Liver (tissue), 9 donors: ENCODE results near the gene VPS29. TPM values are rescaled to one million over a fixed set of nuclear protein-coding genes. Genes with fewer than 3 reads are reported as not detected.

Experiments used
- DNase-seq: peaks from one replicate; pipeline ENCODE4 v3.0.0-alpha.2; 2017; ENCODE audit warnings: low spot score
- H3K27ac ChIP-seq, 2 donors: one replicate each; pipeline ENCODE4 v1.7.0; 2013; ENCODE audit warnings: inconsistent platforms in 2 of 2, low read length in 2 of 2, control low read depth in 1 of 2, low read depth in 1 of 2, mild to moderate bottlenecking in 1 of 2
- H3K27me3 ChIP-seq, 4 donors: one replicate each; pipeline versions ENCODE4 v1.6.1 to v1.7.0; 2013; ENCODE audit warnings: low read length in 3 of 4, inconsistent platforms in 1 of 4, mild to moderate bottlenecking in 1 of 4, moderate library complexity in 1 of 4; ENCODE audit not compliant: control insufficient read depth in 4 of 4, insufficient read depth in 4 of 4
- H3K36me3 ChIP-seq, 4 donors: one replicate each; pipeline versions ENCODE4 v1.6.1 to v1.7.0; 2013; ENCODE audit warnings: low read length in 3 of 4, mild to moderate bottlenecking in 3 of 4, low read depth in 1 of 4, moderate library complexity in 1 of 4; ENCODE audit not compliant: control insufficient read depth in 4 of 4, insufficient read depth in 3 of 4
- H3K4me1 ChIP-seq, 4 donors: one replicate each; pipeline versions ENCODE4 v1.6.1 to v1.7.0; 2013; ENCODE audit warnings: low read length in 3 of 4, mild to moderate bottlenecking in 3 of 4, moderate library complexity in 1 of 4; ENCODE audit not compliant: control insufficient read depth in 4 of 4, insufficient read depth in 4 of 4
- H3K4me3 ChIP-seq, 3 donors: one replicate each; pipeline versions ENCODE4 v1.6.1 to v1.7.0; 2013; ENCODE audit warnings: low read length in 3 of 3, control low read depth in 1 of 3, low read depth in 1 of 3, mild to moderate bottlenecking in 1 of 3
- H3K9ac ChIP-seq, 2 donors: one replicate each; pipeline ENCODE4 v1.7.0; 2013; ENCODE audit warnings: low read length in 2 of 2, mild to moderate bottlenecking in 2 of 2, moderate library complexity in 2 of 2, control low read depth in 1 of 2, low read depth in 1 of 2
- H3K9me3 ChIP-seq, 4 donors: one replicate each; pipeline versions ENCODE4 v1.6.1 to v1.7.0; 2013; ENCODE audit warnings: low read length in 3 of 4; ENCODE audit not compliant: control insufficient read depth in 4 of 4
- ATF3 ChIP-seq: IDR thresholded peaks from 2 replicates; pipeline ENCODE4 v1.6.1; 2016; ENCODE audit warnings: antibody characterized with exemption
- CTCF ChIP-seq: fragments of 150-350 bp; IDR thresholded peaks from 2 replicates; pipeline ENCODE4 v1.5.1; 2017; ENCODE audit warnings: improper control_type of control experiment, low read depth, low read length; ENCODE audit not compliant: missing input control
- EGR1 ChIP-seq, 2 donors: IDR thresholded peaks; 2 replicates each; pipeline ENCODE4 v1.6.1; 2016 to 2018; ENCODE audit warnings: antibody characterized with exemption in 2 of 2, low read depth in 2 of 2
- FOXA1 ChIP-seq: IDR thresholded peaks from 2 replicates; pipeline ENCODE4 v1.6.1; 2016; ENCODE audit warnings: antibody characterized with exemption
- FOXA2 ChIP-seq: IDR thresholded peaks from 2 replicates; pipeline ENCODE4 v1.6.1; 2016; ENCODE audit warnings: antibody characterized with exemption
- GABPA ChIP-seq, 2 donors: IDR thresholded peaks in 1 of 2; conservative IDR thresholded peaks in 1 of 2; 2 replicates each; pipeline ENCODE4 v1.6.1; 2016; ENCODE audit warnings: antibody characterized with exemption in 2 of 2, mild to moderate bottlenecking in 1 of 2, moderate library complexity in 1 of 2
- HNF4A ChIP-seq, 2 donors: conservative IDR thresholded peaks; 2 replicates each; pipeline ENCODE4 v1.6.1; 2016; ENCODE audit warnings: antibody characterized with exemption in 2 of 2, mild to moderate bottlenecking in 2 of 2
- HNF4G ChIP-seq: IDR thresholded peaks from 2 replicates; pipeline ENCODE4 v1.6.1; 2016; ENCODE audit warnings: antibody characterized with exemption
- JUND ChIP-seq, 2 donors: IDR thresholded peaks; 2 replicates each; pipeline ENCODE4 v1.6.1; 2016; ENCODE audit warnings: antibody characterized with exemption in 2 of 2
- MAX ChIP-seq: IDR thresholded peaks from 2 replicates; pipeline ENCODE4 v1.6.1; 2016; ENCODE audit warnings: antibody characterized with exemption
- NR2F2 ChIP-seq: IDR thresholded peaks from 2 replicates; pipeline ENCODE4 v1.6.1; 2016; ENCODE audit warnings: antibody characterized with exemption
- RAD21 ChIP-seq, 2 donors: IDR thresholded peaks; 2 replicates each; pipeline ENCODE4 v1.6.1; 2016; ENCODE audit warnings: antibody characterized with exemption in 2 of 2, mild to moderate bottlenecking in 2 of 2
- REST ChIP-seq: IDR thresholded peaks from 2 replicates; pipeline ENCODE4 v1.6.1; 2016; ENCODE audit warnings: antibody characterized with exemption, mild to moderate bottlenecking
- RXRA ChIP-seq, 2 donors: IDR thresholded peaks; 2 replicates each; pipeline ENCODE4 v1.6.1; 2017 to 2018; ENCODE audit warnings: antibody characterized with exemption in 2 of 2, mild to moderate bottlenecking in 1 of 2
- SP1 ChIP-seq: IDR thresholded peaks from 2 replicates; pipeline ENCODE4 v1.6.1; 2018; ENCODE audit warnings: antibody characterized with exemption, mild to moderate bottlenecking
- TAF1 ChIP-seq: conservative IDR thresholded peaks from 2 replicates; pipeline ENCODE4 v1.6.1; 2016; ENCODE audit warnings: antibody characterized with exemption, mild to moderate bottlenecking
- YY1 ChIP-seq: IDR thresholded peaks from 2 replicates; pipeline ENCODE4 v1.6.1; 2016; ENCODE audit warnings: antibody characterized with exemption, mild to moderate bottlenecking
- ZBTB33 ChIP-seq: IDR thresholded peaks from 2 replicates; pipeline ENCODE4 v1.6.1; 2016; ENCODE audit warnings: antibody characterized with exemption
- WGBS: extraction: QIAGEN DNeasy Blood & Tissue Kit; methylation state at CpG from one replicate; pipeline ENCODE4 v1.1.7; 2013; 5-methylcytosine and 5-hydroxymethylcytosine counted together
- polyA plus RNA-seq, 2 donors: library from polyadenylated mRNA; stranded (reverse) in 1 of 2; unstranded in 1 of 2; fragments of 200-250 nt in 1 of 2; fragments of >200 nt in 1 of 2; fragmentation: Nextera tagmentation in 1 of 2; extraction: Ambion mirVana in 1 of 2; gene quantifications; one replicate each; pipeline versions ENCODE4 v1.2.1 to v1.2.3, GENCODE V29; 2013 to 2015
- total RNA-seq, 2 donors: library from RNA; depleted of rRNA; stranded (reverse); fragments of >200 nt; gene quantifications; one replicate each; pipeline ENCODE4 v1.2.3, GENCODE V29; 2014
- donor health status: healthy.
- donor health status: healthy.
- donor health status: healthy.
- donor health status: healthy.
- donor health status: healthy.

Gene VPS29
- total and polyA plus RNA-seq, 4 donors, result 48.0 to 170 (median 67.8) TPM

GRCh38 chr12:110449799-110450497 lies 52.0 kb downstream of the VPS29 start, which contains the start of gene ARPC3:
Gene ARPC3 (minus strand): TSS chr12:110450337. CDS start chr12:110450260, 77 bp downstream.
- Histone ChIP-seq H3K36me3 (peaks cover 0 to 8% (median 6%) of the 10 kb centered on the region in 4 donors), H3K27me3 (no peaks in the 10 kb centered on the region), H3K9ac (peak within 1 kb of the TSS; percentile 75 to 89), H3K27ac (peak within 1 kb of the TSS; percentile 85 to 93), H3K4me1 (peaks cover 7 to 26% (median 13%) of the 10 kb centered on the region in 4 donors), H3K4me3 (peak within 1 kb of the TSS; percentile 87 to 96 (median 88)), H3K9me3 (no peaks in the 10 kb centered on the region)
- under 1% methylated on average over 51 of the region's 51 CpGs for WGBS
- peak; percentile 93 for DNase-seq
- TF ChIP-seq GABPA (IDR thresholded peaks at IDR 0.05 in 1 of 2, conservative IDR thresholded peaks at IDR 0.05 in 1 of 2) (peak; percentile 87 to 97), FOXA1 (peak; percentile 11), ZBTB33 (peak; percentile 44), EGR1 (IDR thresholded peaks at IDR 0.05; ENCODE audit: low read depth in 2 of 2) (peak; percentile 94 to 98), CTCF (peak; percentile 84), SP1 (peak; percentile 59), MAX (peak; percentile 98), FOXA2 (no peak), JUND (IDR thresholded peaks at IDR 0.05) (peak in 1 of 2 donors; percentile 19), HNF4A (conservative IDR thresholded peaks at IDR 0.05) (peak; percentile 8 to 19), NR2F2 (peak; percentile 58), REST (peak; percentile 39), YY1 (peak; percentile 72), TAF1 (peak; percentile 85), RXRA (IDR thresholded peaks at IDR 0.05) (peak; percentile 32 to 61), ATF3 (peak; percentile 30), RAD21 (IDR thresholded peaks at IDR 0.05) (peak; percentile 90 to 92), HNF4G (peak; percentile 27)
